ENCODE measurements around the gene ZNF485. TPM values are rescaled to one million over a fixed set of nuclear protein-coding genes. Genes with fewer than 3 reads are reported as not detected.
A peak's percentile ranks its signal among the peaks of the same experiment; 100 is the strongest.
"Not testable (repeated sequence)": the region's sequence is repeated elsewhere in the genome, so short reads cannot be mapped to it uniquely, and the experiment has no call there.

Gene ZNF485
- total and polyA plus RNA-seq, 2 experiments from 2014 or later: 1.5 to 1.9 TPM

GRCh38 chr10:43623351-43623750 is 17.1 kb downstream of the ZNF485 start:
- H3K27me3 ChIP-seq (replicated peaks; ENCODE audit: insufficient read depth): no peaks in the 10 kb centered on the region
- peak; percentile 26 for DNase-seq
- no peaks in the 10 kb centered on the region for H3F3A ChIP-seq (ENCODE audit: insufficient read depth)
- no peaks in the 10 kb centered on the region for H3K79me2 ChIP-seq (ENCODE audit: insufficient read depth)
- H4K20me1 ChIP-seq (ENCODE audit: insufficient read depth): no peaks in the 10 kb centered on the region
- H3K9ac ChIP-seq: no peak overlapping the region
- H3K27ac ChIP-seq: no peak overlapping the region
- H3K4me2 ChIP-seq (ENCODE audit: unreplicated experiment): peak overlapping the region; percentile 49
- no peaks in the 10 kb centered on the region for H3K9me3 ChIP-seq (ENCODE audit: low read depth)
- H2AFZ ChIP-seq: peak overlapping the region; percentile 59
- no peaks in the 10 kb centered on the region for H3K36me3 ChIP-seq (ENCODE audit: low read depth)
- in situ Hi-C loops (cut with MboI): no loop called here
- H3K4me1 ChIP-seq (ENCODE audit: insufficient read depth): no peaks in the 10 kb centered on the region
- no peaks in the 10 kb centered on the region for H3K9me2 ChIP-seq (ENCODE audit: insufficient read depth)
- WGBS, 2 experiments (ENCODE audit: low coverage in 1 of 2, low lambda C conversion rate in 2 of 2, missing lambda C conversion rate in 2 of 2): 74% methylated on average over 3 of the region's 3 CpGs
- TF ChIP-seq EZH2 (IDR thresholded peaks at IDR 0.05; ENCODE audit: insufficient read depth, poor library complexity, severe bottlenecking) (no peak), EZH2phosphoT487 (IDR thresholded peaks at IDR 0.05; ENCODE audit: insufficient read depth, low read depth) (no peak)
- H3K4me3 ChIP-seq: peak overlapping the region; percentile 47

- no peaks in the 10 kb centered on the region for H3K79me2 ChIP-seq (ENCODE audit: insufficient read depth)
- H3K4me1 ChIP-seq (ENCODE audit: insufficient read depth): no peaks in the 10 kb centered on the region
- no peaks in the 10 kb centered on the region for H4K20me1 ChIP-seq (ENCODE audit: insufficient read depth)
- no peak for TF ChIP-seq EZH2phosphoT487 (IDR thresholded peaks at IDR 0.05; ENCODE audit: insufficient read depth, low read depth)
- TF ChIP-seq EZH2 (IDR thresholded peaks at IDR 0.05; ENCODE audit: insufficient read depth, poor library complexity, severe bottlenecking): no peak
- 21 to 36% methylated on average over 1 of the region's 1 CpG for WGBS, 2 experiments (ENCODE audit: low coverage in 1 of 2, low lambda C conversion rate in 2 of 2, missing lambda C conversion rate in 2 of 2)
- in situ Hi-C loops (cut with MboI): no loop called here
- H3K36me3 ChIP-seq (ENCODE audit: low read depth): no peaks in the 10 kb centered on the region
- no peak for DNase-seq
- H3K9me2 ChIP-seq (ENCODE audit: insufficient read depth): no peaks in the 10 kb centered on the region
- no peak overlapping the region for H3K9ac ChIP-seq
- no peak overlapping the region for H3K27ac ChIP-seq
- H3K4me3 ChIP-seq: no peak overlapping the region
- H3F3A ChIP-seq (ENCODE audit: insufficient read depth): no peaks in the 10 kb centered on the region
- H2AFZ ChIP-seq: no peak overlapping the region
- no peak overlapping the region for H3K4me2 ChIP-seq (ENCODE audit: unreplicated experiment)
- H3K9me3 ChIP-seq (ENCODE audit: low read depth): no peaks in the 10 kb centered on the region
- H3K27me3 ChIP-seq (replicated peaks; ENCODE audit: insufficient read depth): no peaks in the 10 kb centered on the region
Observed at GRCh38 chr10:43627942-43628341, 21.7 kb downstream of the ZNF485 start.

- H2AFZ ChIP-seq: no peak overlapping the region
- WGBS, 2 experiments (ENCODE audit: low coverage in 1 of 2, low lambda C conversion rate in 2 of 2, missing lambda C conversion rate in 2 of 2): 72 to 77% methylated on average over 4 of the region's 4 CpGs
- in situ Hi-C loops (cut with MboI): no loop called here
- H3K4me3 ChIP-seq: no peak overlapping the region
- no peak for DNase-seq
- H3K27ac ChIP-seq: no peak overlapping the region
- no peaks in the 10 kb centered on the region for H4K20me1 ChIP-seq (ENCODE audit: insufficient read depth)
- H3K9ac ChIP-seq: no peak overlapping the region
- no peak overlapping the region for H3K4me2 ChIP-seq (ENCODE audit: unreplicated experiment)
- no peaks in the 10 kb centered on the region for H3K9me2 ChIP-seq (ENCODE audit: insufficient read depth)
- H3K36me3 ChIP-seq (ENCODE audit: low read depth): no peaks in the 10 kb centered on the region
- no peaks in the 10 kb centered on the region for H3K4me1 ChIP-seq (ENCODE audit: insufficient read depth)
- TF ChIP-seq EZH2phosphoT487 (IDR thresholded peaks at IDR 0.05; ENCODE audit: insufficient read depth, low read depth) (no peak), EZH2 (IDR thresholded peaks at IDR 0.05; ENCODE audit: insufficient read depth, poor library complexity, severe bottlenecking) (no peak)
- H3K79me2 ChIP-seq (ENCODE audit: insufficient read depth): no peaks in the 10 kb centered on the region
- no peaks in the 10 kb centered on the region for H3F3A ChIP-seq (ENCODE audit: insufficient read depth)
- no peaks in the 10 kb centered on the region for H3K27me3 ChIP-seq (replicated peaks; ENCODE audit: insufficient read depth)
- no peaks in the 10 kb centered on the region for H3K9me3 ChIP-seq (ENCODE audit: low read depth)
Observed at GRCh38 chr10:43628956-43629355, 22.7 kb downstream of the ZNF485 start.

- in situ Hi-C loops (cut with MboI); H3K9me2 ChIP-seq (ENCODE audit: insufficient read depth); H3K4me2 ChIP-seq (ENCODE audit: unreplicated experiment); H3F3A ChIP-seq (ENCODE audit: insufficient read depth); H3K79me2 ChIP-seq (ENCODE audit: insufficient read depth); H2AFZ ChIP-seq; H3K27me3 ChIP-seq (replicated peaks; ENCODE audit: insufficient read depth); DNase-seq; H3K4me1 ChIP-seq (ENCODE audit: insufficient read depth); H3K9ac ChIP-seq; H3K36me3 ChIP-seq (ENCODE audit: low read depth); H3K9me3 ChIP-seq (ENCODE audit: low read depth); H3K4me3 ChIP-seq; H4K20me1 ChIP-seq (ENCODE audit: insufficient read depth); H3K27ac ChIP-seq: not testable (repeated sequence)
- WGBS, 2 experiments (ENCODE audit: low coverage in 1 of 2, low lambda C conversion rate in 2 of 2, missing lambda C conversion rate in 2 of 2): 4 to 8% methylated on average over 1 of the region's 1 CpG
Observed at GRCh38 chr10:43635816-43636215, 29.6 kb downstream of the ZNF485 start.

- H3K9ac ChIP-seq: no peak overlapping the region
- H2AFZ ChIP-seq: no peak overlapping the region
- H3K27ac ChIP-seq: no peak overlapping the region
- DNase-seq: no peak
- no peak overlapping the region for H3K4me2 ChIP-seq (ENCODE audit: unreplicated experiment)
- TF ChIP-seq EZH2phosphoT487 (IDR thresholded peaks at IDR 0.05; ENCODE audit: insufficient read depth, low read depth) (no peak), EZH2 (IDR thresholded peaks at IDR 0.05; ENCODE audit: insufficient read depth, poor library complexity, severe bottlenecking) (no peak)
- H3K79me2 ChIP-seq (ENCODE audit: insufficient read depth): no peaks in the 10 kb centered on the region
- H3K27me3 ChIP-seq (replicated peaks; ENCODE audit: insufficient read depth): no peaks in the 10 kb centered on the region
- H3K36me3 ChIP-seq (ENCODE audit: low read depth): peaks cover 30% of the 10 kb centered on the region
- no peak overlapping the region for H3K4me3 ChIP-seq
- peaks cover 9% of the 10 kb centered on the region; the same call in 1 of the 2 replicates for H3F3A ChIP-seq (ENCODE audit: insufficient read depth)
- no peaks in the 10 kb centered on the region for H4K20me1 ChIP-seq (ENCODE audit: insufficient read depth)
- H3K9me3 ChIP-seq (ENCODE audit: low read depth): peaks cover 12% of the 10 kb centered on the region
- no peaks in the 10 kb centered on the region for H3K9me2 ChIP-seq (ENCODE audit: insufficient read depth)
- in situ Hi-C loops (cut with MboI): no loop called here
- no peaks in the 10 kb centered on the region for H3K4me1 ChIP-seq (ENCODE audit: insufficient read depth)
Observed at GRCh38 chr10:43640603-43641002, 34.4 kb downstream of the ZNF485 start.

Measured in GM23248 (cell line).